AG10803 (cell line): ENCODE measurements around the gene ITPR2.

Experiments used
- DNase-seq: peaks from one replicate; pipeline ENCODE4 v3.0.0; 2010; ENCODE audit warnings: low read depth
- H3K4me3 ChIP-seq: 2 replicates; pipeline ENCODE4 v1.5.1; 2011; ENCODE audit warnings: mild to moderate bottlenecking, low read length, control low read depth
- TF ChIP-seq, protein P1 (sequence below): conservative IDR thresholded peaks from 2 replicates; pipeline ENCODE4 v1.5.1; 2011; ENCODE audit warnings: mild to moderate bottlenecking, low read length, control low read depth, inconsistent platforms

The ITPR2 gene

DNA sequence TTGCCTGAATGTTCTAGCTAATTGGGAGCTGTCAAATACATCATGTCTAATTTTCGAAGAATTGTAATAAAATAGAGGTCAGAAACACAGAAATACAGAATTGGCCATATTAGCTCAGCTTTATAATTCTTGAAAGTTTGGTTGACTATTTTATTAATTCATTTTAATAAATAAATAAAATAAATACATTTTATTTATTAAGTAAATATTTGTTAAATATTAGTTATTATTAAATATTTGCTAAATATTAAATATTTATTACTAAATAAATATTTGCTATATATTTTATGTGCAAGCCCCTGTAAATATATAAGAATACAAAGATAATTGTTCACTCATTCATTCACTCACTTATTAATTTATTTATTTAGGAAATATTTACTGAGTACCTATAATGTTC lies 406.3 kb downstream of the ITPR2 start:
- H3K4me3 ChIP-seq: no peak overlapping the region
- TF ChIP-seq, protein P1, sequence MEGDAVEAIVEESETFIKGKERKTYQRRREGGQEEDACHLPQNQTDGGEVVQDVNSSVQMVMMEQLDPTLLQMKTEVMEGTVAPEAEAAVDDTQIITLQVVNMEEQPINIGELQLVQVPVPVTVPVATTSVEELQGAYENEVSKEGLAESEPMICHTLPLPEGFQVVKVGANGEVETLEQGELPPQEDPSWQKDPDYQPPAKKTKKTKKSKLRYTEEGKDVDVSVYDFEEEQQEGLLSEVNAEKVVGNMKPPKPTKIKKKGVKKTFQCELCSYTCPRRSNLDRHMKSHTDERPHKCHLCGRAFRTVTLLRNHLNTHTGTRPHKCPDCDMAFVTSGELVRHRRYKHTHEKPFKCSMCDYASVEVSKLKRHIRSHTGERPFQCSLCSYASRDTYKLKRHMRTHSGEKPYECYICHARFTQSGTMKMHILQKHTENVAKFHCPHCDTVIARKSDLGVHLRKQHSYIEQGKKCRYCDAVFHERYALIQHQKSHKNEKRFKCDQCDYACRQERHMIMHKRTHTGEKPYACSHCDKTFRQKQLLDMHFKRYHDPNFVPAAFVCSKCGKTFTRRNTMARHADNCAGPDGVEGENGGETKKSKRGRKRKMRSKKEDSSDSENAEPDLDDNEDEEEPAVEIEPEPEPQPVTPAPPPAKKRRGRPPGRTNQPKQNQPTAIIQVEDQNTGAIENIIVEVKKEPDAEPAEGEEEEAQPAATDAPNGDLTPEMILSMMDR: no peak
- DNase-seq: no peak

DNA sequence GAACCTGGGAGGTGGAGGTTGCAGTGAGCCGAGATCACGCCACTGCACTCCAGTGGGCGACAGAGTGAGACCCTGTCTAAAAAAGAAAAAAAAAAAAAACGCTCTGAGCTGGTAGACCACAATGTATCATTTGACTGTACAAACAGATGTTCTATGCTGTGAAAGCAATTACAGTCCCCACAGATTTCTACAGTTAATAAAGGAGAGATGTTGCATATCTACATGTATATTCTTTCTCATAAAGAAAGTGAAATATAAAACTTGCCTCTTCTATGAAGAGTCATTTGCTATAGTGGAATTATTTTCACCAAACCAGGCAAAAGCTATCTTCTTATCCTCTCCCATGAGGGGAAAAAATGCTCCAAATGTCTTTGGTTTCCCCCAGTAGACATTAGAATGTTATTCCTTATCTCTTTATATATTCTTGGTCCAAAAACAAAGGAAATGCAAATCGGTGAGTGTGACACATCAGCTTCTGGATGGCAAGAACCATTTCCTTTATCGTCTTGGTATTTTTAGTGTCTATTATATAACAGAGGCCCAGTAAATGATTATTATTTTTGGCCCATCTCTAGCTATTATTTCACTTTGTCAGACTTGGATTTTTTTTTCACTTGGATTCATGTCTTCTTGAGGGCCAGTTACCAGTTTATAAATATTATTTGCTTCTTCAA lies 407.3 kb downstream of the ITPR2 start:
- no peak overlapping the region for H3K4me3 ChIP-seq
- TF ChIP-seq, protein P1: no peak
- DNase-seq: no peak

DNA sequence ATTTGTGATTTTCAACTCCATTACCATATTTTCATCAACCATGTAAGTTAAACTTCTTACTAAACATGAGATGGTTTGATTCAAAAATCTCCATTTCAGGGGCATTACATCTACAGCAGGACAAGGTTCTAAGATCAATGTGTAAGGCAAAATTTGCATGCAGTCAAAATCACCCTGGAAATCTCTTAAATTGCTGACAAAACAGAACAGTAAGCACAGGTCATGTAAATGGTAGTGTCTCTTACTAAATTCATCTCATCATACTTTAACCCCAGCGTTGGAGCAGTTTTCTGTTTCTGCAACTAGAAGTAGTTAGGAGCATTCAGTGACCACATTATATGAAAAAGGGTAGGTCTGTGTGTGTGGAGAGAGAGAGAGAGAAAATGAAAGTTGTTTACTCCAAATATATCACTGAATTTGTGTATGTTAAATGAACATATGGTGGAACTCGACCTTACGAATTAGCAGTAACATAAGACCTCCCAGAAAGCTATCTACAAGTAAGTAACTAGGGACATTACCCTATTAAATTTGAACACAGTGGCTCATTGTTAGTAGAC lies 410.1 kb downstream of the ITPR2 start:
- no peak for DNase-seq
- TF ChIP-seq, protein P1: no peak
- no peak overlapping the region for H3K4me3 ChIP-seq

DNA sequence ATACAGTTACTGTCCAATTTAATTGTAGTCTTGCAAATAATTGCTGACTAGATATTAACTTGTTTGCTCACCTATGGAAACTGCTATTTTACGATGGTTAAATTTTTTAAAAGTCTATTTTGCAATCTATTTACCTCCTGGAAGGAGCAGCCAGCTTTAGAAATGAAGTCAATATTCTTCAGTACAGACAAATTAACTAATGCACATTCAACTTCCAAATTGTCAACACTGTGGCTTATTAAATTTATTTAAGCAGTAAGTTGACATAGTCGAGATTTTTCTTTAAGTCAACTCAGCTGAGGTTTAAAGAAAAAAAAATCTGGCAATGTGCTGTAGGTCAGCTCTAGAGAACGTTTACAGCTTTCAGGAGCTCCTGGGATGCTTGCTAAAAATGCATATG lies 416.4 kb downstream of the ITPR2 start:
- no peak for DNase-seq
- TF ChIP-seq, protein P1: no peak

DNA sequence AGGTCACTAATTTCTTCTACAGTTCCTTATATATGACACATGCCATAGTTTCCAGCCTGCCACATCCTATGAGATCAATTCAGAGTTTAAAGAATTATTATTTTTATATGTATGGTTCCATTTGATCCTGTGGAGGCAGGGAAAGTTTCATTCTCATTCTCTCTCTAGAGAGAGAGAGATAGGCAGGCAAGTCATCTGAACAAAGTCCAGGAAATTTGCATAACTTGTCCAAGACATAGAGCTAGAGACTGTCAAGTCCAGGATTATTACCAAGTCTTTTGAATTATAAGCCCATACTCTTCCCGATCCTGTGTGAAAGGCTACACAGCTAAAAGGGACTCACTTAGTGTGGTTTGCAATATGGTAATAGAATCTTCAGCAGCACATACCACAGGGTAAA lies 422.3 kb downstream of the ITPR2 start:
- no peak for DNase-seq
- H3K4me3 ChIP-seq: no peak overlapping the region
- TF ChIP-seq, protein P1: no peak

More for the DNA sequence above, 416.4 kb downstream of the ITPR2 start:
- H3K4me3 ChIP-seq: no peak overlapping the region

DNA sequence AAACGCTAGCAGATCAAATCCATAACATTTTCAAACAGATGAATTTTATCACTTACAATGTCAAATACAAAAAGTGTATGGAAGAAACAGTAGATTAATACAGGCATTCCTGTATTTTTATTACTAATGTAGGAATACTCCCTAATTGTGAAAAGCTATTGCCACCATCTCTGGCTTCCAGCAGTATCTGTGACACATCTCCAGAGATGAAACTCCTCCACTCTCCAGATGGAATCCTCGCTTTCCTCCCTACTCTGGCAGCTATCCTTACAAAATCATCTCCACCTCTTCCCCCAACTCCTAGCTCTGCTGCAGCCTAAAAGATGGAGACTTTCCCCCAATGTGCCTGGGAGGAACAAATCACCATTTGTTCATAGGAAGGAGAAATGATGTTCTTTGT lies 426.2 kb downstream of the ITPR2 start:
- TF ChIP-seq, protein P1: no peak
- H3K4me3 ChIP-seq: no peak overlapping the region
- no peak for DNase-seq

DNA sequence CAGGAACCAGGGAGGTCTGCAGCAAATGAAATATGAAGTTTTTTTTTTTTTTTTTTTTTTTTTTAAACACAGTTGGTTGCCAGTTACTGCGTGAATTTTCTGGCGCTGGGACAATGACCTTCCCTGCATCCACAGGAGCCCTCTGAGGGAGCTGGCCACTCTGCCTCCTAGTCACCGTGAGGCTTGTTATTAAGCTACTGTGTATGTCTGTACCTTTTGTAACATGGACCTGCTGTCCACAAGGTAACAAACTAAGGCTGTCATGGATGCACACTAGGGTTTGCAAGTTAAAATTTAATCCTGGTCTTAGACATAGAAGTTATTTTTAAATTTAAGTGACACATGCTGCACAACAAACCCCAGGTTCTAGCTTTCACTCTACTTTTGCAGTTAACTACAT lies 426.6 kb downstream of the ITPR2 start:
- H3K4me3 ChIP-seq: no peak overlapping the region
- TF ChIP-seq, protein P1: no peak
- no peak for DNase-seq
